SK-N-SH treated with all-trans-retinoic acid at 6 μM for 48 hours (cell line): ENCODE results near the gene ANKRD6.
A peak's percentile ranks its signal among the peaks of the same experiment; 100 is the strongest.

Experiments
- ATAC-seq: fragments of 200-7000 bp; cut with Tn5 transposase; 3 replicates; pipeline ENCODE4 v1.9.1; 2020; ENCODE audit warnings: mild to moderate bottlenecking, moderate library complexity
- ARNTL ChIP-seq: fragments of 450-650 bp; formaldehyde crosslinking; IDR thresholded peaks from 2 replicates; pipeline ENCODE4 v1.5.0; 2020; ENCODE audit warnings: low read depth, mild to moderate bottlenecking, moderate library complexity, borderline replicate concordance
- BACH2 ChIP-seq: fragments of 250-450 bp; sonication (Bioruptor Pico); IDR thresholded peaks from 2 replicates; pipeline ENCODE4 v1.9.0; 2021; ENCODE audit warnings: mild to moderate bottlenecking, borderline replicate concordance
- CSDC2 ChIP-seq: fragments of 250-450 bp; sonication (Bioruptor Pico); IDR thresholded peaks from 2 replicates; pipeline ENCODE4 v1.5.0; 2020; ENCODE audit warnings: mild to moderate bottlenecking, moderate library complexity
- CSRNP3 ChIP-seq: fragments of 250-450 bp; sonication (Bioruptor Pico); IDR thresholded peaks from 2 replicates; pipeline ENCODE4 v1.5.1; 2021; ENCODE audit warnings: mild to moderate bottlenecking, moderate library complexity
- ESRRG ChIP-seq: fragments of 250-450 bp; sonication (Bioruptor Pico); IDR thresholded peaks from 2 replicates; pipeline ENCODE4 v1.6.1; 2021; ENCODE audit warnings: mild to moderate bottlenecking
- GLIS3 ChIP-seq: fragments of 250-450 bp; sonication (Bioruptor Pico); IDR thresholded peaks from 2 replicates; pipeline ENCODE4 v1.5.0; 2020; ENCODE audit warnings: mild to moderate bottlenecking, moderate library complexity
- ISL1 ChIP-seq: fragments of 250-450 bp; sonication (Bioruptor Pico); IDR thresholded peaks from 2 replicates; pipeline ENCODE4 v2.1.2; 2022; ENCODE audit warnings: mild to moderate bottlenecking, moderate library complexity
- OSR1 ChIP-seq: fragments of 250-450 bp; sonication (Bioruptor Pico); IDR thresholded peaks from 2 replicates; pipeline ENCODE4 v1.8.0; 2022; ENCODE audit warnings: moderate library complexity, mild to moderate bottlenecking, inconsistent platforms
- POU6F1 ChIP-seq: fragments of 250-450 bp; sonication (Bioruptor Pico); IDR thresholded peaks from 2 replicates; pipeline ENCODE4 v1.8.0; 2021; ENCODE audit warnings: low read depth, mild to moderate bottlenecking, moderate library complexity, borderline replicate concordance
- PPARA ChIP-seq: fragments of 250-450 bp; sonication (Bioruptor Pico); IDR thresholded peaks from 2 replicates; pipeline ENCODE4 v1.5.0; 2020; ENCODE audit warnings: mild to moderate bottlenecking, borderline replicate concordance
- RARB ChIP-seq: fragments of 250-450 bp; sonication (Bioruptor Pico); IDR thresholded peaks from 2 replicates; pipeline ENCODE4 v1.8.0; 2021; ENCODE audit warnings: mild to moderate bottlenecking, moderate library complexity
- SNAI2 ChIP-seq: fragments of 250-450 bp; sonication (Bioruptor Pico); IDR thresholded peaks from 2 replicates; pipeline ENCODE4 v1.5.0; 2020; ENCODE audit warnings: mild to moderate bottlenecking, moderate library complexity
- TCF4 ChIP-seq: fragments of 250-450 bp; sonication (Bioruptor Pico); IDR thresholded peaks from 2 replicates; pipeline ENCODE4 v1.8.0; 2021; ENCODE audit warnings: mild to moderate bottlenecking, moderate library complexity, borderline replicate concordance
- TOX ChIP-seq: fragments of 250-450 bp; sonication (Bioruptor Pico); IDR thresholded peaks from 2 replicates; pipeline ENCODE4 v1.8.0; 2021; ENCODE audit warnings: mild to moderate bottlenecking, moderate library complexity, borderline replicate concordance
- ZC3H10 ChIP-seq: fragments of 250-450 bp; sonication (Bioruptor Pico); IDR thresholded peaks from 2 replicates; pipeline ENCODE4 v1.5.1; 2021; ENCODE audit warnings: mild to moderate bottlenecking, moderate library complexity
- ZFP3 ChIP-seq: fragments of 250-450 bp; sonication (Bioruptor Pico); IDR thresholded peaks from 2 replicates; pipeline ENCODE4 v1.5.0; 2020; ENCODE audit warnings: mild to moderate bottlenecking, moderate library complexity
- ZFP30 ChIP-seq: fragments of 450-650 bp; formaldehyde crosslinking; IDR thresholded peaks from 2 replicates; pipeline ENCODE4 v1.5.0; 2022; ENCODE audit warnings: mild to moderate bottlenecking, moderate library complexity
- ZNF565 ChIP-seq: fragments of 450-650 bp; formaldehyde crosslinking; conservative IDR thresholded peaks from 2 replicates; pipeline ENCODE4 v1.5.0; 2020; ENCODE audit warnings: low read depth, mild to moderate bottlenecking, moderate library complexity
- ZNF70 ChIP-seq: fragments of 450-650 bp; formaldehyde crosslinking; IDR thresholded peaks from 2 replicates; pipeline ENCODE4 v1.5.0; 2020; ENCODE audit warnings: mild to moderate bottlenecking, moderate library complexity
- ZNF8 ChIP-seq: fragments of 450-650 bp; formaldehyde crosslinking; IDR thresholded peaks from 2 replicates; pipeline ENCODE4 v1.5.0; 2020; ENCODE audit warnings: mild to moderate bottlenecking, moderate library complexity
- TF ChIP-seq, protein P1 (sequence below): fragments of 250-450 bp; sonication (Bioruptor Pico); IDR thresholded peaks from 2 replicates; pipeline ENCODE4 v1.8.0; 2020; ENCODE audit warnings: mild to moderate bottlenecking, moderate library complexity, borderline replicate concordance
- TF ChIP-seq, protein P2 (sequence below): fragments of 250-450 bp; sonication (Bioruptor Pico); IDR thresholded peaks from 2 replicates; pipeline ENCODE4 v1.5.0; 2020; ENCODE audit warnings: mild to moderate bottlenecking, moderate library complexity

ANKRD6 gene

DNA sequence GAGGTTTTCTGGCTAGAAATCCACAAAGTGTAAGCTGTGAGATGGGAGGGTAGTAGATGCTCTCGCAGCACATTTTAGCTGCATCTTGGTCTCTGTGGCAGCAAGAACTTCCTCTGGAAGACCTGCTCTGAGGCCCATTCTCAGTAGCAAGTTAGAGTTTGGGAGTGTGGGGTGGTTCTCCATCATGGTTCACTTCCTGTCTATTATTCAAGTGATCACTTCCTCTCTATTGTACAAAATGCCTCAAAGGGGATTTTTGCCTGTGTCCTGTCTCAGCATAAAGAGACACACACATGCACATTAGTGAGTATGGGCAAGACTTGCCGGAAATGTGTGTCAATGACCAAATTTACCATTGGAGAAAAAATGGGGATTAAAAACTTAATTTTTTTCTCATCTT, 163.1 kb downstream of the ANKRD6 start (continued):
- TF ChIP-seq CSRNP3 (CRISPR knock-in tag) = no peak
- TF ChIP-seq, all 23 proteins: peak for 0

DNA sequence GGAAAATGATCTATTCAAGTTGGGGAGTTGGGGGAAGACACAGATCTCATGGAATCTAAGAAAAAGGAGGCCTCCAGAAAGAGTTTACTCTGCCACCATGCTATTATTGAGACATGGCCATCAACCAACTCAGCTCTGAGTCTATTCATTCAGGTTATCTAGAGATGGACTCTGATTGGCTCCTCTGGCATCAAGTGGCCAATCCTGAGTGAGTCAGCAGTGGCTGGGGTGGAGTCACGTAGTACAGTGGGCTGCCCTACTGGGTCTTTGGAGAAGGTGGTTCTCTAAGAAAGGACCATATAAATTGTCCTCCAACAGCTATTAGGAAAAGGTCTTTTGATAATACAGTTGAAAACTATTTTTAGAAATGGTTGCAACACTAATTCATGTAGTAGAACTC, 163.5 kb downstream of the ANKRD6 start:
- TF ChIP-seq POU6F1 (CRISPR knock-in tag) (no peak), ARNTL (CRISPR knock-in tag) (no peak), ZNF70 (CRISPR knock-in tag) (no peak), TOX (no peak), ISL1 (CRISPR knock-in tag) (no peak)
- TF ChIP-seq, protein P1, sequence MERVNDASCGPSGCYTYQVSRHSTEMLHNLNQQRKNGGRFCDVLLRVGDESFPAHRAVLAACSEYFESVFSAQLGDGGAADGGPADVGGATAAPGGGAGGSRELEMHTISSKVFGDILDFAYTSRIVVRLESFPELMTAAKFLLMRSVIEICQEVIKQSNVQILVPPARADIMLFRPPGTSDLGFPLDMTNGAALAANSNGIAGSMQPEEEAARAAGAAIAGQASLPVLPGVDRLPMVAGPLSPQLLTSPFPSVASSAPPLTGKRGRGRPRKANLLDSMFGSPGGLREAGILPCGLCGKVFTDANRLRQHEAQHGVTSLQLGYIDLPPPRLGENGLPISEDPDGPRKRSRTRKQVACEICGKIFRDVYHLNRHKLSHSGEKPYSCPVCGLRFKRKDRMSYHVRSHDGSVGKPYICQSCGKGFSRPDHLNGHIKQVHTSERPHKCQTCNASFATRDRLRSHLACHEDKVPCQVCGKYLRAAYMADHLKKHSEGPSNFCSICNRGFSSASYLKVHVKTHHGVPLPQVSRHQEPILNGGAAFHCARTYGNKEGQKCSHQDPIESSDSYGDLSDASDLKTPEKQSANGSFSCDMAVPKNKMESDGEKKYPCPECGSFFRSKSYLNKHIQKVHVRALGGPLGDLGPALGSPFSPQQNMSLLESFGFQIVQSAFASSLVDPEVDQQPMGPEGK (CRISPR knock-in tag) = no peak
- ATAC-seq = no peak

DNA sequence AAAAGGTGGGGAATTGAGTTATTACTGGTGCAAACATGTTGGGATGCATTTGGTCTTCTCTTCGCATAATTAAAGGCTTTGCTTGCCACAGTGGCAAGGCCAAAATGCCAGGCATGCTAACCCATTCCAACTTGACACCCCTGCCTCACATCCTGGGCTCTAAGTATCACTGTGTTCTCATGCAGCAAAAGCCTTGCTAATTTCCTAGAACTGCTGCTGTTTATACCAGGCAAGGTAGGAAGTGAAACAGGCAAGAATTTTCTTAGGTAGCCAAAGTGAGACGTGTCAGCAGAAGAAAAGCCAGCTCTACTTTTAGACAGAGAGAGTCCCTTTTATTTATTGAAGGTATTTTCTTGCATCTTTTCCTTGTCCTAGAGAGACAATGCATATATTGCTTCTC, 164.4 kb downstream of the ANKRD6 start:
- no peak for ATAC-seq
- TF ChIP-seq ARNTL (CRISPR knock-in tag) = no peak
- TF ChIP-seq GLIS3 (CRISPR knock-in tag) = no peak
- TF ChIP-seq, protein P2, sequence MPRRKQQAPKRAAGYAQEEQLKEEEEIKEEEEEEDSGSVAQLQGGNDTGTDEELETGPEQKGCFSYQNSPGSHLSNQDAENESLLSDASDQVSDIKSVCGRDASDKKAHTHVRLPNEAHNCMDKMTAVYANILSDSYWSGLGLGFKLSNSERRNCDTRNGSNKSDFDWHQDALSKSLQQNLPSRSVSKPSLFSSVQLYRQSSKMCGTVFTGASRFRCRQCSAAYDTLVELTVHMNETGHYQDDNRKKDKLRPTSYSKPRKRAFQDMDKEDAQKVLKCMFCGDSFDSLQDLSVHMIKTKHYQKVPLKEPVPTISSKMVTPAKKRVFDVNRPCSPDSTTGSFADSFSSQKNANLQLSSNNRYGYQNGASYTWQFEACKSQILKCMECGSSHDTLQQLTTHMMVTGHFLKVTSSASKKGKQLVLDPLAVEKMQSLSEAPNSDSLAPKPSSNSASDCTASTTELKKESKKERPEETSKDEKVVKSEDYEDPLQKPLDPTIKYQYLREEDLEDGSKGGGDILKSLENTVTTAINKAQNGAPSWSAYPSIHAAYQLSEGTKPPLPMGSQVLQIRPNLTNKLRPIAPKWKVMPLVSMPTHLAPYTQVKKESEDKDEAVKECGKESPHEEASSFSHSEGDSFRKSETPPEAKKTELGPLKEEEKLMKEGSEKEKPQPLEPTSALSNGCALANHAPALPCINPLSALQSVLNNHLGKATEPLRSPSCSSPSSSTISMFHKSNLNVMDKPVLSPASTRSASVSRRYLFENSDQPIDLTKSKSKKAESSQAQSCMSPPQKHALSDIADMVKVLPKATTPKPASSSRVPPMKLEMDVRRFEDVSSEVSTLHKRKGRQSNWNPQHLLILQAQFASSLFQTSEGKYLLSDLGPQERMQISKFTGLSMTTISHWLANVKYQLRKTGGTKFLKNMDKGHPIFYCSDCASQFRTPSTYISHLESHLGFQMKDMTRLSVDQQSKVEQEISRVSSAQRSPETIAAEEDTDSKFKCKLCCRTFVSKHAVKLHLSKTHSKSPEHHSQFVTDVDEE (CRISPR knock-in tag) = no peak
- TF ChIP-seq ZFP3 (CRISPR knock-in tag) = no peak
- TF ChIP-seq CSDC2 (CRISPR knock-in tag) = no peak
- no peak for TF ChIP-seq ZNF8 (CRISPR knock-in tag)
- no peak for TF ChIP-seq ESRRG (CRISPR knock-in tag)
- TF ChIP-seq RARB = no peak
- no peak for TF ChIP-seq BACH2 (CRISPR knock-in tag)
- TF ChIP-seq OSR1 (CRISPR knock-in tag) = no peak
- no peak for TF ChIP-seq ZC3H10 (CRISPR knock-in tag)
- TF ChIP-seq ISL1 (CRISPR knock-in tag) = no peak
- TF ChIP-seq ZNF70 (CRISPR knock-in tag) = no peak
- TF ChIP-seq CSRNP3 (CRISPR knock-in tag) = no peak
- no peak for TF ChIP-seq TCF4 (CRISPR knock-in tag)
- TF ChIP-seq SNAI2 (CRISPR knock-in tag) = no peak
- no peak for TF ChIP-seq PPARA
- TF ChIP-seq, all 23 proteins: peak for 0

DNA sequence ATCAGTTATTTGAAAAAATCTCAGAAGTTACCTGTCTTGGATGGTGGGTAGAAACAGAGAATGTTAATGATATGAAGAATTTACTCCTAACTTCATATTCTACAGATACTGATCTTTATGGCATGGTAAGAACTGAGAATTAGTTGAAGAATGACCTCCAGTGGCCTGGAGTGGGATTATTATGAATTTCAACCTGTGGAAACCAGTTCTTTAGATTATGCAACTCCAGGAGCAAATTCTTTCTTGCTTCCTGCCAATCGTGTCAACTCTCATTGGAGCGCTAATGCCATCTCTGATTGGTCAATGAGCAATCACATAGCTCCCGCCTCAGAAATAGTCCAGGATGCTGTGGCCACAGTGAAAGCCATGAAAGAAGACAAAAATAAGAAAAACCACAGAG, 165.0 kb downstream of the ANKRD6 start:
- peak; percentile 60 for ATAC-seq
- TF ChIP-seq ZNF70 (CRISPR knock-in tag) (no peak), ZNF565 (CRISPR knock-in tag) (no peak), ZFP30 (CRISPR knock-in tag) (no peak), SNAI2 (CRISPR knock-in tag) (no peak), TCF4 (CRISPR knock-in tag) (no peak), POU6F1 (CRISPR knock-in tag) (no peak), OSR1 (CRISPR knock-in tag) (no peak), CSDC2 (CRISPR knock-in tag) (no peak)
- TF ChIP-seq, protein P2 (CRISPR knock-in tag) = no peak
